Measurements from ENCODE around the gene KLRK1. TPM values are rescaled to one million over a fixed set of nuclear protein-coding genes. Genes with fewer than 3 reads are reported as not detected.
"Not testable (repeated sequence)": the region's sequence is repeated elsewhere in the genome, so short reads cannot be mapped to it uniquely, and the experiment has no call there.

The KLRK1 gene
- total and polyA plus RNA-seq, 2 of the 4 experiments (the other 2 are of a cell fraction): not detected

DNA sequence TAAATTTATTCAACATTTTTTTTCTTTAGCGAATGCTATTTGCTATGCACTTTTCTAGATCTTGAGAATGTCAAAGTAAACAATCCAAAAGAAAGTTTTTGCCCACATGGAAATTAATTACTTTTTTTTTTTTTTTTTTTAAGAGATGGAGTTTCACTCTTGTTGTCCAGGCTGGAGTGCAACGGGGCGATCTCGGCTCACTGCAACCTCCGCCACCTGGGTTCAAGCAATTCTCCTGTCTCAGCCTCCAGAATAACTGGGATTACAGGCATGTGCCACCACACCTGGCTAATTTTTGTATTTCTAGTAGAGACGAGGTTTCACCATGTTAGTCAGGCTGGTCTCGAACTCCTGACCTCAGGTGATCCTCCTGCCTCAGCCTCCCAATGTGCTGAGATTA lies 1.1 kb upstream of the KLRK1 start:
- H3K4me3 ChIP-seq (ENCODE audit: insufficient read depth, low read depth, low read length); H2BK20ac ChIP-seq (ENCODE audit: low read depth, low read length); H3K18ac ChIP-seq (ENCODE audit: low read depth, low read length); H2BK120ac ChIP-seq (ENCODE audit: low read depth, low read length); H2BK15ac ChIP-seq (ENCODE audit: low read depth, low read length); H3K23ac ChIP-seq (ENCODE audit: low read depth, low read length); H4K5ac ChIP-seq (ENCODE audit: low read depth, low read length); H3K4me1 ChIP-seq (ENCODE audit: control insufficient read depth, insufficient read depth, low read length); H2AK5ac ChIP-seq (ENCODE audit: low read depth, low read length); BruUV-seq (replicated peaks); H2BK5ac ChIP-seq (ENCODE audit: low read depth, low read length, poor library complexity, severe bottlenecking); H3K36me3 ChIP-seq (ENCODE audit: control insufficient read depth, insufficient read depth, low read length); H3K27me3 ChIP-seq (ENCODE audit: control insufficient read depth, insufficient read depth, low read length); H3K9me1 ChIP-seq (ENCODE audit: insufficient read depth, low read length); ATAC-seq (ENCODE audit: low read depth); CTCF ChIA-PET; H3K4me2 ChIP-seq (ENCODE audit: low read depth, low read length); H3K9ac ChIP-seq (ENCODE audit: low read depth, low read length); H4K91ac ChIP-seq (ENCODE audit: insufficient read depth, low read depth, low read length); H2AFZ ChIP-seq (replicated peaks; ENCODE audit: low read length, poor library complexity); DNase-seq; H3K14ac ChIP-seq (replicated peaks; ENCODE audit: low read depth, low read length); H3K79me1 ChIP-seq (ENCODE audit: low read depth in 1 of 2, low read length in 2 of 2); H4K20me1 ChIP-seq (ENCODE audit: insufficient read depth, low read length); POLR2A ChIA-PET (ENCODE audit: unreplicated experiment); H3K9me3 ChIP-seq (ENCODE audit: control insufficient read depth, insufficient read depth, low read length); H3K27ac ChIP-seq (ENCODE audit: insufficient read depth, low read length); H3K4ac ChIP-seq (ENCODE audit: low read depth, low read length); in situ Hi-C loops (cut with MboI; ENCODE audit: low sequenced_read_pairs); intact Hi-C loops (cut with micrococcal nuclease); H3K56ac ChIP-seq (ENCODE audit: extremely low read depth, insufficient read depth, low read length); H2AK9ac ChIP-seq (replicated peaks; ENCODE audit: low read depth, low read length, poor library complexity); dilution Hi-C loops (cut with HindIII; ENCODE audit: low sequenced_read_pairs, unreplicated experiment); H4K8ac ChIP-seq (ENCODE audit: low read depth in 2 of 2, low read length in 2 of 2): not testable (repeated sequence)
- no CpG with 5 or more reads among the region's 7 CpGs for WGBS, 2 experiments (ENCODE audit: extremely low coverage in 2 of 2, insufficient read length in 1 of 2)
